GM12878 (cell line): ENCODE results near the gene SSR3. TPM values are rescaled to one million over a fixed set of nuclear protein-coding genes. Genes with fewer than 3 reads are reported as not detected.

Experiments used
- ASH2L ChIP-seq: fragments of 300-600, 200-600 bp; sonication (generic); IDR thresholded peaks from 2 replicates; pipeline ENCODE4 v1.6.1; 2017; ENCODE audit warnings: low read depth, mild to moderate bottlenecking, borderline replicate concordance
- BCL11A ChIP-seq: IDR thresholded peaks from 2 replicates; pipeline ENCODE4 v1.6.1; 2011; ENCODE audit warnings: low read depth, low read length
- BMI1 ChIP-seq: fragments of 450-650 bp; IDR thresholded peaks from 2 replicates; pipeline ENCODE4 v1.6.1; 2016; ENCODE audit warnings: mild to moderate bottlenecking, moderate library complexity, borderline replicate concordance
- CEBPB ChIP-seq, 2 experiments: fragments of 150-350 bp in 1 of 2; IDR thresholded peaks; 2 replicates each; pipeline ENCODE4 v1.6.1; 2012 to 2014; ENCODE audit warnings: low read depth in 2 of 2, low read length in 2 of 2, borderline replicate concordance in 1 of 2, inconsistent platforms in 1 of 2
- CUX1 ChIP-seq: IDR thresholded peaks from 2 replicates; pipeline ENCODE4 v1.6.1; 2012; ENCODE audit warnings: improper control_type of control experiment, low read depth, low read length; ENCODE audit not compliant: insufficient replicate concordance
- EGR1 ChIP-seq, 2 experiments: IDR thresholded peaks; 1 replicate in 1 of 2; 2 replicates in 1 of 2; pipeline ENCODE4 v1.6.1; 2011 to 2012; ENCODE audit warnings: low read depth in 2 of 2, low read length in 2 of 2, borderline replicate concordance in 1 of 2, mild to moderate bottlenecking in 1 of 2, moderate library complexity in 1 of 2
- ELK1 ChIP-seq: IDR thresholded peaks from 2 replicates; pipeline ENCODE4 v1.6.1; 2012; ENCODE audit warnings: low read depth, low read length, improper control_type of control experiment
- IKZF1 ChIP-seq: fragments of 450-650 bp; conservative IDR thresholded peaks from 2 replicates; pipeline ENCODE4 v1.6.1; 2017; ENCODE audit warnings: antibody characterized with exemption, mild to moderate bottlenecking
- IKZF2 ChIP-seq, 2 experiments: fragments of 450-650 bp; IDR thresholded peaks; 2 replicates each; pipeline ENCODE4 v1.6.1; 2017; ENCODE audit warnings: mild to moderate bottlenecking in 2 of 2, moderate library complexity in 2 of 2
- NFIC ChIP-seq: IDR thresholded peaks from 2 replicates; pipeline ENCODE4 v1.6.1; 2012; ENCODE audit warnings: low read depth, mild to moderate bottlenecking, inconsistent platforms, low read length, moderate library complexity
- NR2C2 ChIP-seq: IDR thresholded peaks from 2 replicates; pipeline ENCODE4 v1.6.1; 2011; ENCODE audit warnings: borderline replicate concordance, low read depth; ENCODE audit not compliant: control insufficient read depth, insufficient read length
- PAX8 ChIP-seq: fragments of 450-650 bp; IDR thresholded peaks from 2 replicates; pipeline ENCODE4 v1.6.1; 2017; ENCODE audit warnings: mild to moderate bottlenecking, moderate library complexity
- POLR2AphosphoS5 ChIP-seq: IDR thresholded peaks from 2 replicates; pipeline ENCODE4 v1.6.1; 2011; ENCODE audit warnings: mild to moderate bottlenecking, low read length, inconsistent platforms
- RAD21 ChIP-seq: IDR thresholded peaks from 2 replicates; pipeline ENCODE4 v1.6.1; 2011; ENCODE audit warnings: mild to moderate bottlenecking, low read depth, low read length, moderate library complexity; ENCODE audit not compliant: insufficient read depth
- RAD51 ChIP-seq: fragments of 450-650 bp; IDR thresholded peaks from 2 replicates; pipeline ENCODE4 v1.6.1; 2016; ENCODE audit warnings: moderate library complexity, mild to moderate bottlenecking, inconsistent platforms
- SKIL ChIP-seq: fragments of 450-650 bp; IDR thresholded peaks from 2 replicates; pipeline ENCODE4 v1.6.1; 2017; ENCODE audit warnings: mild to moderate bottlenecking, low read depth, inconsistent platforms; ENCODE audit not compliant: poor library complexity, severe bottlenecking
- SMAD5 ChIP-seq: IDR thresholded peaks from 2 replicates; pipeline ENCODE4 v1.6.1; 2016; ENCODE audit warnings: antibody characterized with exemption, low read depth
- SREBF1 ChIP-seq: IDR thresholded peaks from 2 replicates; pipeline ENCODE4 v1.6.1; 2012; ENCODE audit warnings: mild to moderate bottlenecking, low read length
- STAT3 ChIP-seq: IDR thresholded peaks from 2 replicates; pipeline ENCODE4 v1.6.1; 2011; ENCODE audit warnings: low read depth, low read length, improper control_type of control experiment
- YBX1 ChIP-seq: fragments of 450-650 bp; IDR thresholded peaks from 2 replicates; pipeline ENCODE4 v1.6.1; 2016; ENCODE audit warnings: antibody characterized with exemption
- ZNF217 ChIP-seq: fragments of 450-650 bp; IDR thresholded peaks from 2 replicates; pipeline ENCODE4 v1.6.1; 2017; ENCODE audit warnings: antibody characterized with exemption, mild to moderate bottlenecking
- polyA plus RNA-seq, 11 experiments: library from polyadenylated mRNA; depleted of rRNA in 4 of 11; unstranded in 6 of 11; stranded (reverse) in 5 of 11; fragments of >200 nt; fragmentation: Nextera tagmentation in 4 of 11; fragmentation: Illumina TruSeq in 1 of 11; extraction: Ambion mirVana in 4 of 11; extraction: Trizol in 1 of 11; gene quantifications; 1 replicate in 1 of 11; 2 replicates in 10 of 11; pipeline versions ENCODE4 v1.2.1 to v1.2.3, GENCODE V29; 2011 to 2016; ENCODE audit warnings: inconsistent platforms in 2 of 11, missing spikeins in 2 of 11, low read depth in 1 of 11
- total RNA-seq, 4 experiments: library from RNA; depleted of rRNA in 3 of 4; stranded (reverse); fragments of >200 nt in 3 of 4; fragmentation: Illumina TruSeq in 1 of 4; extraction: Trizol in 1 of 4; gene quantifications; 2 replicates each; pipeline versions ENCODE4 v1.2.1 to v1.2.3, GENCODE V29; 2013 to 2021

Gene SSR3
- total and polyA plus RNA-seq, 10 of the 15 experiments (the other 5 are each of a cell fraction or from before 2014, with no cell fraction given) = 133 to 345 (median 191) TPM

- TF ChIP-seq YBX1 (no peak), SREBF1 (no peak), NR2C2 (no peak), ZNF217 (no peak), POLR2AphosphoS5 (no peak), RAD51 (no peak), NFIC (peak; percentile 26; the same call in 1 of the 2 replicates), BCL11A (no peak), IKZF1 (0 out of 2 replicates have a peak, but pooled peaks have one; percentile 18), SMAD5 (no peak), ELK1 (no peak), SKIL (peak; percentile 23), CEBPB (IDR thresholded peaks at IDR 0.05; ENCODE audit: borderline replicate concordance in 1 of 2, low read depth in 2 of 2, low read length in 2 of 2) (no peak), PAX8 (no peak), RAD21 (no peak), IKZF2 (IDR thresholded peaks at IDR 0.05) (peak in 1 of 2 experiments; percentile 52; a peak in 1 of 4 replicates), ASH2L (no peak), CUX1 (no peak), BMI1 (no peak), STAT3 (no peak), EGR1 (IDR thresholded peaks at IDR 0.05; ENCODE audit: borderline replicate concordance in 1 of 2, low read depth in 2 of 2, low read length in 2 of 2) (no peak)
These were observed 27.7 kb upstream of the SSR3 start (continued) for GRCh38 chr3:156582532-156583183.
